HepG2 (cell line): ENCODE results near the gene STUB1. TPM values are rescaled to one million over a fixed set of nuclear protein-coding genes. Genes with fewer than 3 reads are reported as not detected.

Experiments used
- ARID2 ChIP-seq: sonication (generic); formaldehyde crosslinking; IDR thresholded peaks from 2 replicates; pipeline ENCODE4 v1.8.1; 2022; ENCODE audit warnings: mild to moderate bottlenecking, missing genetic modification reagents, borderline replicate concordance
- BHLHE40 ChIP-seq: IDR thresholded peaks from 2 replicates; pipeline ENCODE4 v1.6.1; 2011; ENCODE audit warnings: low read length, improper control_type of control experiment
- BRCA1 ChIP-seq: sonication (generic); formaldehyde crosslinking; IDR thresholded peaks from 2 replicates; pipeline ENCODE4 v1.4.0; 2020; ENCODE audit warnings: missing genetic modification reagents
- CEBPB ChIP-seq: IDR thresholded peaks from 2 replicates; pipeline ENCODE4 v1.6.1; 2011; ENCODE audit warnings: low read depth, low read length, improper control_type of control experiment, borderline replicate concordance
- CENPX ChIP-seq: sonication (generic); formaldehyde crosslinking; IDR thresholded peaks from 2 replicates; pipeline ENCODE4 v1.9.0; 2021; ENCODE audit warnings: mild to moderate bottlenecking, missing genetic modification reagents, moderate library complexity
- CREB1 ChIP-seq, 2 experiments: fragments of 450-650 bp in 1 of 2; IDR thresholded peaks; 2 replicates each; pipeline ENCODE4 v1.6.1; 2016 to 2017; ENCODE audit warnings: control low read depth in 1 of 2, mild to moderate bottlenecking in 1 of 2, missing compliant biosample characterization in 1 of 2, missing genetic modification characterization in 1 of 2
- DR1 ChIP-seq: sonication (generic); formaldehyde crosslinking; IDR thresholded peaks from 2 replicates; pipeline ENCODE4 v1.8.0; 2021; ENCODE audit warnings: mild to moderate bottlenecking, missing genetic modification reagents, inconsistent platforms
- FOSL2 ChIP-seq: sonication (generic); formaldehyde crosslinking; IDR thresholded peaks from 2 replicates; pipeline ENCODE4 v1.4.0; 2020; ENCODE audit warnings: missing genetic modification reagents
- FOXJ3 ChIP-seq: sonication (generic); formaldehyde crosslinking; IDR thresholded peaks from 2 replicates; pipeline ENCODE4 v1.4.0; 2020; ENCODE audit warnings: missing genetic modification reagents, mild to moderate bottlenecking, borderline replicate concordance
- HNRNPK ChIP-seq: fragments of 200-400 bp; formaldehyde crosslinking; IDR thresholded peaks from 2 replicates; pipeline ENCODE4 v1.6.1; 2018; ENCODE audit warnings: low read length, low read depth, moderate library complexity, mild to moderate bottlenecking; ENCODE audit not compliant: poor library complexity, severe bottlenecking
- HOXA5 ChIP-seq: sonication (generic); formaldehyde crosslinking; IDR thresholded peaks from 2 replicates; pipeline ENCODE4 v1.4.0; 2020; ENCODE audit warnings: missing genetic modification reagents
- NCOR1 ChIP-seq: fragments of 200-600 bp; sonication (generic); IDR thresholded peaks from 2 replicates; pipeline ENCODE4 v1.7.0; 2017; ENCODE audit warnings: antibody characterized with exemption, low read length, borderline replicate concordance
- RFX1 ChIP-seq: fragments of 450-650 bp; IDR thresholded peaks from 2 replicates; pipeline ENCODE4 v1.6.1; 2017
- SALL2 ChIP-seq: sonication (generic); formaldehyde crosslinking; IDR thresholded peaks from 2 replicates; pipeline ENCODE4 v1.8.1; 2023; ENCODE audit warnings: mild to moderate bottlenecking, missing genetic modification reagents, inconsistent platforms
- ZBTB43 ChIP-seq: sonication (generic); formaldehyde crosslinking; conservative IDR thresholded peaks from 2 replicates; pipeline ENCODE4 v1.4.0; 2020; ENCODE audit warnings: missing genetic modification reagents
- ZNF124 ChIP-seq: sonication (generic); formaldehyde crosslinking; IDR thresholded peaks from 2 replicates; pipeline ENCODE4 v1.4.0; 2020; ENCODE audit warnings: missing genetic modification reagents
- ZNF276 ChIP-seq: sonication (generic); formaldehyde crosslinking; IDR thresholded peaks from 2 replicates; pipeline ENCODE4 v1.4.0; 2020; ENCODE audit warnings: mild to moderate bottlenecking, low read depth, missing genetic modification reagents
- ZNF337 ChIP-seq: sonication (generic); formaldehyde crosslinking; IDR thresholded peaks from 2 replicates; pipeline ENCODE4 v1.5.1; 2020; ENCODE audit warnings: missing genetic modification reagents, low read depth, mild to moderate bottlenecking, borderline replicate concordance
- ZNF383 ChIP-seq: sonication (generic); formaldehyde crosslinking; IDR thresholded peaks from 2 replicates; pipeline ENCODE4 v1.4.0; 2020; ENCODE audit warnings: missing genetic modification reagents, mild to moderate bottlenecking, borderline replicate concordance
- ZNF563 ChIP-seq: sonication (generic); formaldehyde crosslinking; IDR thresholded peaks from 2 replicates; pipeline ENCODE4 v1.8.0; 2022; ENCODE audit warnings: mild to moderate bottlenecking, moderate library complexity, missing genetic modification reagents
- ZNF616 ChIP-seq: sonication (generic); formaldehyde crosslinking; IDR thresholded peaks from 2 replicates; pipeline ENCODE4 v1.5.0; 2020; ENCODE audit warnings: low read depth, mild to moderate bottlenecking, missing genetic modification reagents
- ZNF704 ChIP-seq: sonication (generic); formaldehyde crosslinking; IDR thresholded peaks from 2 replicates; pipeline ENCODE4 v1.8.1; 2023; ENCODE audit warnings: mild to moderate bottlenecking, inconsistent platforms, moderate library complexity, missing genetic modification reagents, borderline replicate concordance
- ZNF761 ChIP-seq: sonication (generic); formaldehyde crosslinking; conservative IDR thresholded peaks from 2 replicates; pipeline ENCODE4 v1.4.0; 2020; ENCODE audit warnings: mild to moderate bottlenecking, missing genetic modification reagents
- ZNF790 ChIP-seq: sonication (generic); formaldehyde crosslinking; IDR thresholded peaks from 2 replicates; pipeline ENCODE4 v1.8.0; 2022; ENCODE audit warnings: missing genetic modification reagents, mild to moderate bottlenecking, borderline replicate concordance
- ZNF883 ChIP-seq: sonication (generic); formaldehyde crosslinking; IDR thresholded peaks from 2 replicates; pipeline ENCODE4 v1.5.1; 2020; ENCODE audit warnings: mild to moderate bottlenecking, missing genetic modification reagents; ENCODE audit errors: not compliant biosample characterization
- polyA plus RNA-seq, 8 experiments: library from polyadenylated mRNA; depleted of rRNA in 3 of 8; stranded (reverse) in 7 of 8; unstranded in 1 of 8; fragments of >200 nt; fragmentation: Illumina TruSeq in 4 of 8; extraction: Trizol in 4 of 8; gene quantifications; 2 replicates each; pipeline versions ENCODE4 v1.2.1 to v1.2.3, GENCODE V29; 2011 to 2016; ENCODE audit warnings: low read depth in 4 of 8, missing spikeins in 1 of 8, mixed read lengths in 1 of 8; ENCODE audit not compliant: insufficient read depth in 1 of 8
- total RNA-seq, 5 experiments: library from RNA; depleted of rRNA; stranded (reverse); fragments of >200 nt; fragmentation: Illumina TruSeq; extraction: Trizol; gene quantifications; 2 replicates each; pipeline ENCODE4 v1.2.3, GENCODE V29; 2016; ENCODE audit warnings: low read depth in 1 of 5

Gene STUB1
- total and polyA plus RNA-seq, 2 of the 13 experiments (the other 11 are each of a cell fraction or from before 2014, with no cell fraction given), result 52.9 to 78.2 TPM

- TF ChIP-seq ZNF761 (CRISPR knock-in tag), result no peak
- no peak for TF ChIP-seq SALL2 (CRISPR knock-in tag)
- TF ChIP-seq ZNF383 (CRISPR knock-in tag), result no peak
- TF ChIP-seq CEBPB, result no peak
- TF ChIP-seq ZNF124 (CRISPR knock-in tag), result no peak
- TF ChIP-seq ZNF337 (CRISPR knock-in tag), result no peak
- no peak for TF ChIP-seq ZNF790 (CRISPR knock-in tag)
- peak; percentile 65 for TF ChIP-seq RFX1
- peak; percentile 51 for TF ChIP-seq ZNF883 (CRISPR knock-in tag)
- no peak for TF ChIP-seq FOXJ3 (CRISPR knock-in tag)
- TF ChIP-seq BHLHE40, result no peak
- TF ChIP-seq FOSL2 (CRISPR knock-in tag), result no peak
- no peak for TF ChIP-seq ZNF704 (CRISPR knock-in tag)
- TF ChIP-seq NCOR1, result no peak
- TF ChIP-seq ZBTB43 (CRISPR knock-in tag), result no peak
- no peak for TF ChIP-seq ARID2
- no peak for TF ChIP-seq ZNF276 (CRISPR knock-in tag)
- TF ChIP-seq DR1 (CRISPR knock-in tag), result no peak
- no peak for TF ChIP-seq HOXA5 (CRISPR knock-in tag)
- TF ChIP-seq ZNF616 (CRISPR knock-in tag), result no peak
- TF ChIP-seq BRCA1, result no peak
- no peak for TF ChIP-seq CENPX
- TF ChIP-seq CREB1 (IDR thresholded peaks at IDR 0.05), result no peak
- TF ChIP-seq CREB1 (CRISPR knock-in tag; IDR thresholded peaks at IDR 0.05), result no peak
- TF ChIP-seq HNRNPK, result no peak
- TF ChIP-seq ZNF563 (CRISPR knock-in tag), result no peak
Measured at GRCh38 chr16:716200-716568, 36.0 kb downstream of the STUB1 start (continued).
